UCSD-AML1 (cell line): Measurements from ENCODE around the gene GPR83.
"Not testable (repeated sequence)": the region's sequence is repeated elsewhere in the genome, so short reads cannot be mapped to it uniquely, and the experiment has no call there.

Experiments
- DNase-seq: peaks from one replicate; lab custom pipeline; 2025; ENCODE audit not compliant: unreplicated experiment; lab: John Stamatoyannopoulos, UW

Gene GPR83

DNA sequence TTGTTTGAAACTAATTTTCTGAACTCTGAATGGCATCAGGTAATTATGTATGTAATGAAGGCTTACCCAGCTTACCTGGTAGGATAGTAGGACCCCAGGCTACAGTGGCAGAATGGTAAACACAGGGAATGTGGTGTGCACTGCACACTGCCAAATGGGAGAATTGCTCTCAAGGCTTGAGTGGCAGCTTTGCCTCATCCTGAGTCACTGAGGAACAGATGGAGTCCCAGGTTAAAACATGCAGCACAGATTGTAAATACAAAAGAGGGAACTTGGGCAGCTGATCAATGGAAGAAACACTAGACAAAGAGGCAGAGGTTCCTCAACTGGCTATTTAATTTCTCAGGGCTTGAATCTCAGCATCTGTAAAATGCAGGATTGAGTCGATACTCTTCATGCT is 24.4 kb downstream of the GPR83 start:
- DNase-seq, result no peak

GRCh38 chr11:94370576-94370975 is 30.6 kb downstream of the GPR83 start:
- DNase-seq, result not testable (repeated sequence)

DNA sequence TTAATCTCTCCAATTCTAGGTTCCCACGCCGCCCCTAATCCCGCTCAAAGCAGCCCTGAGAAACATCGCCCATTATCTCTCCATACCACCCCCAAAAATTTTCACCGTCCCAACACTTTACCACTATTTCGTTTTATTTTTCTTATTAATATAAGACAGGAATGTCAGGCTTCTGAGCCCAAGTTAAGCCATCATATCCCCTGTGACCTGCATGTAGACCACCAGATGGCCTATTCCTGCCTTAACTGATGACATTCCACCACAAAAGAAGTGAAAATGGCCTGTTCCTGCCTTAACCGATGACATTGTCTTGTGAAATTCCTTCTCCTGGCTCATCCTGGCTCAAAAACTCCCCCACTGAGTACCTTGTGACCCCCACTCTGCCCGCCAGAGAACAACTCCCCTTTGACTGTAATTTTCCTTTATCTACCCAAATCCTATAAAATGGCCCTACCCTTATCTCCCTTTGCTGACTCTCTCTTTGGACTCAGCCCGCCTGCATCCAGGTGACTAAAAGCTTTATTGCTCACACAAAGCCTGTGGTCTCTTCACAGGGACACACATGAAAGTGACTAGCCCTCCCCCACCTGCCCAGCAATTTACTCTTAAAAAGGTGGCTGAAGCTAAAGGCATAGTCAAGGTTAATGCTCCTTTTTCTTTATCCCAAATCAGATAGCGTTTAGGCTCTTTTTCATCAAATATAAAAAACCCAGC is 50.2 kb downstream of the GPR83 start:
- DNase-seq, result not testable (repeated sequence)

- not testable (repeated sequence) for DNase-seq
These were observed 54.9 kb downstream of the GPR83 start for GRCh38 chr11:94346311-94346710.

- no peak for DNase-seq
These were observed 57.7 kb downstream of the GPR83 start for GRCh38 chr11:94343495-94343894.

- no peak for DNase-seq
These were observed 59.0 kb downstream of the GPR83 start for GRCh38 chr11:94342250-94342649.

DNA sequence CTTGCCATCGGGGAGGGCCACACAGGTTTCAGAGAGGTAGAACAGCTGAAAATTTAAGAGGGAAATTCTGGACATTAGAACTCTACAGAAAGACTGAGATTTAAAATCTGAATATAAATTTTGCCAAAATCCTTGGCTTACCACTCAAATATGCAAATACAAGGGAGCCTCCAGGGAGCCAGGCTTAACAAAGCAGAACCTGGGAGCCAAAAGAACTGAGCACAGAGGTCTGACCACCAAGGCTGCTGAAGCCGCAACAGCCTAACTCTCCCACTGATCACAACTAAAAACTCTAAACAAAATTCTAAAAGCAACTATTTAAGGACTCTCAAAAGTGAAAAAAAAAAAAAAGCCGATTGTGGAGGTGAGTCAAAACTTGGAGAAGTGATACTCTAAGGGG is 62.6 kb downstream of the GPR83 start:
- DNase-seq, result no peak

- no peak for DNase-seq
These were observed 65.2 kb downstream of the GPR83 start for GRCh38 chr11:94336033-94336432.

DNA sequence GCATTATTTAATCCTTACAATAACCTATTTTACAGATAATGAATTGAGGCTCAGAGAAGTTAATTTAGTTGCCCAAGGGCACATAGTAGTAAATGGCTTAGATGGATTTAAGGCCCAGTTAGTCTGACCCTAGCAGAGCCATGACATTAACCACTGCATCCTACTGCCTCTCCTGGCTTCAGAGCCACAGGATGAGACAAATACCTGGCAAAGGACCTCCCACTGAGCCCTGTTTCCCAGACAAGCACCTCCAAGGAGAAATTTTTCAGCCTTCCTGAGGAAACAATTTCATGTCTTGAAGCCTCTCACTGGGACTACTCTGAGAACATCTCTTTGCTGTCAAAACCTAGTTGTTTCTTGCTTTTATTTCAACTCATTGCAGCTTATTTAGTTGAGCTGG is 68.4 kb downstream of the GPR83 start:
- DNase-seq, result no peak

DNA sequence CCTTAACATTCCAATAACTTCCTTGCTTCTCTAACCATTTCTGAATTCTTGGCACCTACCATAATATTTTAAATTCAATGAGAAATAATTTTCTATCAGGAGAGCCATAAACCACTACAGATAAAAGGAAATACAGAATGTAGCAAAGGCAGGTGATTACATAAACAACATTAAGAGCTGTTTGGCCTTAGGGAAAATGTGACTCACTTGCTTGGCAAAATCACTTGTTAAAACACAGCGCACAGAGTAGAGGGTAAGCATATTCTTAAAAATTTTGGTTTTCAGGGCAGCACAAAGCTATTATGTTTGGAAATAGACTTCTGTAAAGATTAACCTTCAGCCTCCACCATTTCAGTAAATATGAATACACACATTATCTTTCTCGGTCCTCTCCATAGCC is 70.4 kb downstream of the GPR83 start:
- no peak for DNase-seq

- no peak for DNase-seq
These were observed 71.7 kb downstream of the GPR83 start for GRCh38 chr11:94329501-94329900.

DNA sequence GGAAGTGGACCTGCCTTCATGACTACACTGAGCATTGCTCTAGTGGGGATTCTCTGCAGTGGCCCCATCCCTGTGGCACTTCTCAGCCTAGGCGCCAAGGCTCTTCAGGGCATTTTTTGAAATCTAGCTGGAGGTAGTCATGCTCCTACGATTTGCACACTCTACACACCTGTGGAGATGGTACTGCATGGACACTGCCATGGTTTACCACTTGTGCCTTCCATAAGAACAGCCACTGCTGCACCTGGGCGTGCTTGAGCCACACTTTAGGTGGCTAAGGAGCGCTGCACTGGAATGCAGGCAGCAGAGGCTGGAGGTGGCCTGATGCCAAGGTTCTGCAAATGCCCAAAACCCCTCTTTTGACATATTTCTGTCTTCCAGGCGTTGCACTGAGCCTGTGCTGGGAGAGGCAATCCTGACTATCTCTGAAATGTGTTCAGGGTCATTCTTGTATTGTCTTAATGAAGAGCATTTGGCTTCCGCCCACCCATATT is 72.6 kb downstream of the GPR83 start:
- DNase-seq, result no peak
